Astrocyte of the cerebellum (primary cell): ENCODE data around the gene LY6G5B.
"Not testable (repeated sequence)": the region's sequence is repeated elsewhere in the genome, so short reads cannot be mapped to it uniquely, and the experiment has no call there.

ENCODE experiments used
- DNase-seq: peaks from one replicate; pipeline ENCODE4 v3.0.0-alpha.2; 2011; ENCODE audit warnings: low read depth
- H3K4me3 ChIP-seq: 2 replicates; pipeline ENCODE4 v1.5.1; 2011; ENCODE audit warnings: mild to moderate bottlenecking, low read depth, low read length, moderate library complexity
- in situ Hi-C: cut with HindIII; loops from 2 replicates; pipeline ENCODE4 v1.10.0; 2017; ENCODE audit warnings: low sequenced_read_pairs
- TF ChIP-seq, protein P1 (sequence below): IDR thresholded peaks from 2 replicates; pipeline ENCODE4 v1.5.1; 2012; ENCODE audit warnings: low read length, low read depth, moderate library complexity, mild to moderate bottlenecking; ENCODE audit errors: missing control alignments

The LY6G5B gene

DNA sequence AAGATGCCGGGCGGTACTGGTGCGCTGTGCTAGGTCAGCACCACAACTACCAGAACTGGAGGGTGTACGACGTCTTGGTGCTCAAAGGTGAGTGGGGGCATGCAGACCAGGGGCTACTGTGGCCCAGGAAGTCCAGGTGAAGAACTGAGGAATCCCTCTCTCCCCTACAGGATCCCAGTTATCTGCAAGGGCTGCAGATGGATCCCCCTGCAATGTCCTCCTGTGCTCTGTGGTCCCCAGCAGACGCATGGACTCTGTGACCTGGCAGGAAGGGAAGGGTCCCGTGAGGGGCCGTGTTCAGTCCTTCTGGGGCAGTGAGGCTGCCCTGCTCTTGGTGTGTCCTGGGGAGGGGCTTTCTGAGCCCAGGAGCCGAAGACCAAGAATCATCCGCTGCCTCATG is 37.9 kb downstream of the LY6G5B start:
- no peak overlapping the region for H3K4me3 ChIP-seq
- TF ChIP-seq, protein P1, sequence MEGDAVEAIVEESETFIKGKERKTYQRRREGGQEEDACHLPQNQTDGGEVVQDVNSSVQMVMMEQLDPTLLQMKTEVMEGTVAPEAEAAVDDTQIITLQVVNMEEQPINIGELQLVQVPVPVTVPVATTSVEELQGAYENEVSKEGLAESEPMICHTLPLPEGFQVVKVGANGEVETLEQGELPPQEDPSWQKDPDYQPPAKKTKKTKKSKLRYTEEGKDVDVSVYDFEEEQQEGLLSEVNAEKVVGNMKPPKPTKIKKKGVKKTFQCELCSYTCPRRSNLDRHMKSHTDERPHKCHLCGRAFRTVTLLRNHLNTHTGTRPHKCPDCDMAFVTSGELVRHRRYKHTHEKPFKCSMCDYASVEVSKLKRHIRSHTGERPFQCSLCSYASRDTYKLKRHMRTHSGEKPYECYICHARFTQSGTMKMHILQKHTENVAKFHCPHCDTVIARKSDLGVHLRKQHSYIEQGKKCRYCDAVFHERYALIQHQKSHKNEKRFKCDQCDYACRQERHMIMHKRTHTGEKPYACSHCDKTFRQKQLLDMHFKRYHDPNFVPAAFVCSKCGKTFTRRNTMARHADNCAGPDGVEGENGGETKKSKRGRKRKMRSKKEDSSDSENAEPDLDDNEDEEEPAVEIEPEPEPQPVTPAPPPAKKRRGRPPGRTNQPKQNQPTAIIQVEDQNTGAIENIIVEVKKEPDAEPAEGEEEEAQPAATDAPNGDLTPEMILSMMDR, result no peak
- in situ Hi-C loops, result no loop called here
- DNase-seq, result no peak

DNA sequence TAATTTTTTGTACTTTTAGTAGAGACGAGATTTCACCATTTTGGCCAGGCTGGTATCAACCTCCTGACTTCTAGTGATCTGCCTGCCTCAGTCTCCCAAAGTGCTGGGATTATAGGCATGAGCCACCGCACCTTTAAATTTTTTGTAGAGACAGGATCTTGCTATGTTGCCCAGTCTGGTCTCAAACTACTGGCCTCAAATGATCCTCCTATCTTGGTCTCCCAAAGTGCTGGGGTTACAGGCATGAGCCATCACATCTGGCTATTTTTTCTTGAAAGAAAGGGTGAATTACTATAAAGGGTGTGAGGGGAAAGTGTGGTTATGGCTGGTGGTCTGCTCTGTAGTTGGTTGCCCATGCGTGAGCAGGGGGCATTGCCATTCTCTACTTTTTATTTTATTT is 38.4 kb downstream of the LY6G5B start:
- in situ Hi-C loops, result no loop called here
- TF ChIP-seq, protein P1, result no peak
- DNase-seq, result no peak
- no peak overlapping the region for H3K4me3 ChIP-seq

DNA sequence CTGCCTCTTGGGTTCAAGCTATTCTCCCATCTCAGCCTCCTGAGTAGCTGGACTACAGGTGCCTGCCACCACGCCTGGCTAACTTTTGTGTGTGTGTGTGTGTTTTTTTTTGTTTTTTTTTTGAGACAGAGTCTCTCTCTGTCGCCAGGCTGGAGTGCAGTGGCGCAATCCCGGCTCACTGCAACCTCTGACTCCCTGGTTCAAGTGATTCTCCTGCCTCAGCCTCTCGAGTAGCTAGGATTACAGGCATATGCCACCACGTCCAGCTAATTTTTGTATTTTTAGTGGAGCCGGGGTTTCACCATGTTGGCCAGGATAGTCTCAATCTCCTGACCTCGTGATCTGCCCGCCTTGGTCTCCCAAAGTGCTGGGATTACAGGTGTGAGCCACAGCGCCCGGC is 39.4 kb downstream of the LY6G5B start:
- DNase-seq, in situ Hi-C loops: not testable (repeated sequence)

DNA sequence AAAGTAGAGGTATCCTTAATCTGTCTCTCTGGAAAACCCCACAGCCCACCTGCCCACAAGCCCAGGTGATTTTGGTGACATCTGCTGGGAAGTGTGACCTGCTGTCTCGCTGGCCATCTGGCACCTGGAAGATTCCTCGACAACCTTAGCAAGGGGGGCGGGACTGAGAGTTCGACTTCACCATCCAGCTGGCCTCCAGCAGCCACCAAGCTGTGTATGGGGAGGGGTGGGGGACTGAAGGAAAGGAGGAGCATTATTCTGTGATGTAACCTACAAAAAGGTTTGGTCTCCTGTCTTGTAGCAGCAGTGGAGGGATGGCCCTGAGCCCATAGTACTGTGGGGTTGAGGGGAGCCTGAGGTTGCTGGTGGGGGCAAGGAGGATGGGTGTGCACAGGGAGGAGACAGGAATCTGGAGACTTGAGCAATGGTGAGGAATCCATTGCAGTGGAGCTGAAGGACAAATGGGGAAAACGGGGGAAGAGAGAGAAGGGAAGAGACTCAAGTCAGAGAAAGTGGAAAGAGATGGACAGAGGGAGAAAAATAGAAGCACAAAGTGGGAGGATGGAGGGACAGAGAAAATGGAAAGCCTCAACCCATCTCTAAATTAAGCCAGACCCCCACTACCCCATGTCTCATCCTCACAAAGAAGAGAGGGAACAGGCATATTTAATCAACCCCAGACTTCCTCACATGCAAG is 40.9 kb downstream of the LY6G5B start:
- TF ChIP-seq, protein P1, result no peak
- H3K4me3 ChIP-seq, result no peak overlapping the region
- in situ Hi-C loops, result no loop called here
- no peak for DNase-seq

More for the DNA sequence above, 39.4 kb downstream of the LY6G5B start:
- not testable (repeated sequence) for H3K4me3 ChIP-seq

DNA sequence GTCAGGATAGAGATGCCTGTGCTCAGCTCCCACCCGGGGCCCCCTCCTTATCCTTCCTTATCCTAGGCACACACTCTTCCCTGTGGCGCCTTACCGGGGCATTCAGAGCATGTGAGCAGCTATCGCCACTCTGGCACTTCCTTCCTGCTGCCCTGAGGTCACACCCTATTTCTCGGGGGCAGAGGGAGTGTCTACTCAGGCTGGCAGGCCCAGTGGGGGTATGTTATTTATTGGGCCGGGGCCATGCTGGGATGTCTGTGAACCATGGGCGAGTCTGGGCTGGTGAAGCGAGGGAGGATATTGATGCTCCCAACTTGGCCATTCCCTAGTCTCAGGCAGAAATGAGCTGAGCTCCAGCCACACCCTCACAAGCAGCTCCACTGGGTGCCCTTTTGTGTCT is 41.5 kb downstream of the LY6G5B start:
- TF ChIP-seq, protein P1, result no peak
- in situ Hi-C loops, result no loop called here
- no peak for DNase-seq
- no peak overlapping the region for H3K4me3 ChIP-seq

DNA sequence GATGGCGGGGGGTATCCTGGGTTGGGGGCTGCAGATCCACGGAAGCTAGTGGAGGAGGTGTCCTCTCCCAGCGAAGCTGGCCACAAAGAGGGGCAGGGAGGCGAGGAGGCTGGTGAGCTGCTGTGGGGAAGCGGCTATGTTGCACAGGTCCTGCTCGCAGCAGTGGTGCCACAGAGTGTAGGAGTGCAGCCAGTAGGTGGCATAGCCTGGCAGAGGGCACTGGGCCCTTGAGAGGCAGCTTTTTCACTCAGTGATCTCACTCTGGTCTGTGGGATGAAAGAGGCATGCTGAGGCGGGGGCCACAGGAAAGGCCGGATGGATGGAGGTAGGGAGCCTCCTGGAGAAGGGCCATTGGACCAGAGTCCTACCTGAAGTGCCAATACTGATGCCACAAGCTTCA is 42.5 kb downstream of the LY6G5B start:
- H3K4me3 ChIP-seq, result no peak overlapping the region
- DNase-seq, result no peak
- in situ Hi-C loops, result no loop called here
- TF ChIP-seq, protein P1, result no peak

DNA sequence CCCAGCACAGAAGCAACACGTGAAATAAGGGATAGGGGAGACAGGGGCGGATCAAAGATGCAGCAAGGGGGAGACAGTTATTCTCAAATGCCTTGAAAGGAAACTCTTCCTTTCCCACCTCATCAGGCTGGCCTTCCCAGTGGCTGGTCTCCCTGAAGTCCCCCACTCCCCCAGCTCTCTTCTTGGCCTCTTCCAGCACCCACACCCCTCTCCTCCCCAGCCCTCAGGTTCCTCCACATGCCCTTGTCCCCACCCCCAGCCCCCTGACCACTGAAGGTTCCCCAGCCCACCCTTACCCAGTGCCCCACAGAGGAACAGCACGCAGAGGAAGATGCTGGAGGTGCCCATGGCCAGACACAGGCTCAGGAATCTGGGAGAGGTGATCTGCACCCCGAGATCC is 43.7 kb downstream of the LY6G5B start:
- no peak overlapping the region for H3K4me3 ChIP-seq
- DNase-seq, result no peak
- TF ChIP-seq, protein P1, result no peak
- in situ Hi-C loops, result no loop called here
